DOHH2 (cell line): Measurements from ENCODE around the gene GPR171.

ENCODE experiments used
- CTCF ChIP-seq: fragments of 200-600 bp; sonication (generic); IDR thresholded peaks from one replicate; pipeline ENCODE4 v1.5.1; 2014; ENCODE audit warnings: antibody characterized with exemption, mild to moderate bottlenecking, low read depth, low read length; ENCODE audit not compliant: poor library complexity, severe bottlenecking
- EZH2phosphoT487 ChIP-seq: fragments of 200-600 bp; sonication (generic); IDR thresholded peaks from 2 replicates; pipeline ENCODE4 v1.6.1; 2017; ENCODE audit warnings: borderline replicate concordance, mild to moderate bottlenecking, antibody characterized with exemption, low read length, moderate library complexity, mixed read lengths

GRCh38 chr3:151248772-151249337 lies 45.8 kb upstream of the GPR171 start:
- TF ChIP-seq CTCF (no peak), EZH2phosphoT487 (no peak)
